ENCODE measurements around the gene KNDC1.

- no peak for TF ChIP-seq CTCF (IDR thresholded peaks at IDR 0.05; ENCODE audit: low read length)
- TF ChIP-seq EZH2 (IDR thresholded peaks at IDR 0.05; ENCODE audit: borderline replicate concordance, low read length), result no peak
These were observed 47.6 kb downstream of the KNDC1 start for GRCh38 chr10:133207627-133208026.
